Stomach smooth muscle (tissue), 2 donors: ENCODE measurements around the gene SYP.

Experiments
- H3K27ac ChIP-seq: one replicate; pipeline ENCODE4 v1.7.0; 2013; ENCODE audit warnings: mild to moderate bottlenecking, low read length, inconsistent platforms
- H3K27me3 ChIP-seq, 2 donors: one replicate each; pipeline ENCODE4 v1.7.0; 2013; ENCODE audit warnings: low read length in 2 of 2; ENCODE audit not compliant: insufficient read depth in 2 of 2, control insufficient read depth in 1 of 2
- H3K36me3 ChIP-seq, 2 donors: one replicate each; pipeline ENCODE4 v1.7.0; 2013; ENCODE audit warnings: low read length in 2 of 2; ENCODE audit not compliant: control insufficient read depth in 2 of 2, insufficient read depth in 2 of 2
- H3K4me1 ChIP-seq: one replicate; pipeline ENCODE4 v1.7.0; 2013; ENCODE audit warnings: low read length; ENCODE audit not compliant: control insufficient read depth, insufficient read depth
- H3K4me3 ChIP-seq, 2 donors: one replicate each; pipeline ENCODE4 v1.7.0; 2013; ENCODE audit warnings: low read length in 2 of 2
- H3K9ac ChIP-seq, 2 donors: one replicate each; pipeline ENCODE4 v1.7.0; 2013; ENCODE audit warnings: low read length in 2 of 2, mild to moderate bottlenecking in 1 of 2
- H3K9me3 ChIP-seq, 2 donors: one replicate each; pipeline ENCODE4 v1.7.0; 2013; ENCODE audit warnings: low read length in 2 of 2; ENCODE audit not compliant: control insufficient read depth in 2 of 2
- donor health status: healthy.
- donor health status: Pancreatic carcinoma.

Gene SYP

GRCh38 chrX:49205443-49205842, 5.5 kb upstream of the SYP start:
- Histone ChIP-seq H3K27me3 (peaks cover under 1 to 10% of the 10 kb centered on the region in 2 donors), H3K9me3 (no peaks in the 10 kb centered on the region), H3K9ac (no peak overlapping the region), H3K36me3 (no peaks in the 10 kb centered on the region), H3K27ac (no peak overlapping the region), H3K4me3 (no peak overlapping the region), H3K4me1 (peaks cover under 1% of the 10 kb centered on the region)

DNA sequence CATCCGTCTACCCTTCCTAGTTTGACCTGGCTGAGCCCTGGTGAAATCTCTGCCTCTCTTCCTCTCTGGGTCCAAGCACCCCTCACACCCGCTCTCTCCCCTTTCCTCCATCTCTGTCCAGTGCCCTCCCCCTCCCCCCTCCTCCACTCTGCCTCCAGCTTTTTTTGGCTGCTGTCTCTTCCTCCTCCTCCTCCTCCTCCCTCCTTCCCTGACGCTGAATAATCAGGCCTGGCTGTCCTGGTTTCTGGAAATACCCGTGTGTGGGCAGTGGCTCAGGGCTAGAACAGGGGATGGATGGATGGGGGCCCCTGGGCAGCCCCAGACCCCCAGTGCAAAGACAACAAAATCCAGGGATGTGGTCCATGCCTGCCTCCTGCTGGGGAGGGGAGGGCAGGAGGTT, 4.7 kb upstream of the SYP start:
- Histone ChIP-seq H3K4me1 (peaks cover 4% of the 10 kb centered on the region), H3K9ac (no peak overlapping the region), H3K9me3 (no peaks in the 10 kb centered on the region), H3K4me3 (no peak overlapping the region), H3K27ac (no peak overlapping the region), H3K27me3 (peaks cover 0 to 8% of the 10 kb centered on the region in 2 donors), H3K36me3 (no peaks in the 10 kb centered on the region)

GRCh38 chrX:49204017-49204416, 4.0 kb upstream of the SYP start:
- Histone ChIP-seq H3K9me3 (no peaks in the 10 kb centered on the region), H3K4me3 (no peak overlapping the region), H3K36me3 (no peaks in the 10 kb centered on the region), H3K27me3 (peaks cover 0 to 8% of the 10 kb centered on the region in 2 donors), H3K27ac (no peak overlapping the region), H3K4me1 (peaks cover 4% of the 10 kb centered on the region), H3K9ac (no peak overlapping the region)

DNA sequence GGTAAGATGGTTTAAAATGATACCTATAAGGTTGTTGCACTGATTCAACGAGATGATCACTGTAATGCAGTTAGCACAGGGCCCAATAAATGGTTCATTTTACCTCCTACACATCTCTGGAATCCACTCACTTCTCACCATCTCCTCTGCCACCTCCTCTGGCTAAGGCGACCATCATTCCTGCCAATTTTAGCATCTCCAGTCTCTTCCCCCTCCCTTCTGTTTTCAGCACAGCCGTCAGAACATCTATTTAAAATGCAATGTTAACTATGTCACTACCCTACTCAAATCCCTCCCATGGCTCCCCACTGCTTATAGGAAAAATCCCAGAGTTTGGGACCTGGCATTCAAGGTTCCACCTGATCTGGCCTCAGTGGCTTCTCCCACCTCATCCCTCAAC, 3.5 kb upstream of the SYP start:
- Histone ChIP-seq H3K9me3 (no peaks in the 10 kb centered on the region), H3K27me3 (peaks cover 0 to 8% of the 10 kb centered on the region in 2 donors), H3K9ac (no peak overlapping the region), H3K4me1 (peaks cover 4% of the 10 kb centered on the region), H3K36me3 (no peaks in the 10 kb centered on the region), H3K27ac (no peak overlapping the region), H3K4me3 (no peak overlapping the region)

DNA sequence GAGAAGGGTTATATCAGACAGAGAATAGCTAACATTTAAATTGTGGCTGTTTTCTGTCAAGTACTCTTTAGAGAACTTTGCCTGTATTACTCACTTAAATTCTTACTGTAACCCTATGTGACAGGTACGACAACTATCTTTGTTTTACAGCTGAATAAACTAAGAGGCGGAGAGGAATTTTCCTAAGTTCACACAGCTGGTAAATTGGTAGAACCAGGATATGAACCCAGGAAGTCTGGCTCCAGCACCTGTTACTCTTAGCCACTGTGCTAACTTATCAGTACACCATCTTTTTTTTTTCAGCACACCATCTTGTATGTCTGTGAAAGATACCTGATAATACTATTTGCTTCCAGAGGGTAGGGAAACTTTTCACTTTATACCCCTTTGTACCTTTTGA, 2.0 kb upstream of the SYP start:
- H3K4me1 ChIP-seq: peaks cover 4% of the 10 kb centered on the region
- H3K27me3 ChIP-seq: peaks cover 0 to 10% of the 10 kb centered on the region in 2 donors
- no peaks in the 10 kb centered on the region for H3K9me3 ChIP-seq
- no peak overlapping the region for H3K27ac ChIP-seq
- no peak overlapping the region for H3K9ac ChIP-seq
- H3K4me3 ChIP-seq: no peak overlapping the region
- no peaks in the 10 kb centered on the region for H3K36me3 ChIP-seq

DNA sequence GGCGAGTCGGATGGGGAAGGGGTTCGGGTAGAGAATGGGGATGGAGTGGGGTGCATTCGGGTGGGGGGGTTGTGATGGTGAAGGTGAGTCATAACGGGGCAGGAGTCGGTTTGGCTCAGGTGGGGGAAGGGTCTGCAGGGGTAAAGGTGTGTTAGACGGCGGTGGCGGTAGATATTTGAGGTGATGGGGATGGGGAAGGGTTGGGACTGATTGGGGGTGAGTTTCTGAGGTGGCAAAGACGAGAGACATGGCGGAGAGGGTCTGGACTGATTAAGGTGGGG, 738 bp downstream of the SYP start:
- H3K4me3 ChIP-seq: no peak overlapping the region
- no peaks in the 10 kb centered on the region for H3K9me3 ChIP-seq
- H3K4me1 ChIP-seq: peaks cover 4% of the 10 kb centered on the region
- H3K36me3 ChIP-seq: no peaks in the 10 kb centered on the region
- H3K9ac ChIP-seq: no peak overlapping the region
- peaks cover 0 to 3% of the 10 kb centered on the region in 2 donors for H3K27me3 ChIP-seq
- H3K27ac ChIP-seq: no peak overlapping the region

DNA sequence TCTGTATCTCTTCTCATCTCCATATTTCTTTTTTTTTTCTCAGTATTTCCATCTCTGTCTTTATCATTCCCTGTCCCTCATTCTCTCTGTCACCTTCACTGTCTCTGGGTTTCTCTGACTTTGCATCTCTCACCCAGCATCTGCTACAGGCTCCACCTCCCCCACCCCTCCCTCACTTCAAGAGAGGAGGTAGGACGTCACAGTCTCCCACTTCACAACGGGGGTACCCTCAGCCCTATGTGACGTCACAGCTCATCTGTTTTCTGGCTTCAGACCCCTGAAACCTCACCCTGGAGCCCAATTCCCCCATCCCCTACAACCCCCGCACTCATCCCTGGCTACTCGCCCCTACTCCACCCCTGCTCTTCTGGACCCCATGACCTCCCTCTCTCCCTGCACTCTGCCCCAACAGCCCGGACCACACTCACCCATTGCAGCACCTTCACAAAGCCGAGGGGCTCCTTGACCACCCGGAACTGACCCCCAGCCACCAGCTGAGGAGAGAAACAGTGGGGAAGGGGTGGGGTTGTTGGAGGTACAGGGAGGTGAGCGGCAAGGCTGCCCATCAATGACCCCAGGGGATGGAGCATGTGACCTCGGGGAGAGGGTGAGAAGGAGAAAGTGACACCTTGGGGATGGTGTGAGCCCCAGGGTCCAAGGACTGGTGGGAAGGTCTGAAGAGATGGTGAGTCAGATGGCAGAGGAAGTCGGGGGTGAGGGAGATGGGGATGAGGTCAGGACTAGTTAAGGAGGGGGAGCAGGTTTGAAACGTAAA, 1.3 kb downstream of the SYP start:
- H3K4me3 ChIP-seq: no peak overlapping the region
- H3K4me1 ChIP-seq: peaks cover 4% of the 10 kb centered on the region
- H3K9me3 ChIP-seq: no peaks in the 10 kb centered on the region
- peaks cover 0 to 5% of the 10 kb centered on the region in 2 donors for H3K27me3 ChIP-seq
- H3K36me3 ChIP-seq: no peaks in the 10 kb centered on the region
- H3K9ac ChIP-seq: no peak overlapping the region
- no peak overlapping the region for H3K27ac ChIP-seq

DNA sequence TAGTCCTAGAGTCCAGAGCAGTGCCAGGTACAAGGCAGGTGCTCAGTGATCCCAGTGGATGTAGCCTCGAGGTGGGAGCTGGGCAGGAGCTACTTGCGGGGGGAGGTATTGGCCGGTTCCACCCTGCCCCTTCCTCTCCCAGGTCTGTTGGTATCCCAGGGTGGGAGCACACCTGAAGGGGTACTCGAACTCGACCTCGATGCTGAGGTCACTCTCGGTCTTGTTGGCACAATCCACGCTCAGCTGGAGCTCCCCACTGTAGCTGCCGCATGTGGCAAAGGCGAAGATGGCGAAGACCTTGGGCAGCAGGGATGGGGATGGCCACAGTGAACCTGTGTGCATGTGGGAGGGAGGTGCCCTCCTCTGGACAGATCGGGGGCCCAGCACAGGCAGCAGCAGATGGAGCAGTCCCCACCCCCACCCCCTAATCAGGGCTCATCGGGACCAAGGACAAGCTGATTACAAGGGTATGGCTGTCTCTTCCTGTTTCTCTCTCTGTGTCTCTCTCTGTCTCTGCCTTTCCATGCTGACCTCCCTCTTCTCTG, 2.4 kb downstream of the SYP start:
- peaks cover 4% of the 10 kb centered on the region for H3K4me1 ChIP-seq
- H3K36me3 ChIP-seq: no peaks in the 10 kb centered on the region
- H3K4me3 ChIP-seq: no peak overlapping the region
- H3K9ac ChIP-seq: no peak overlapping the region
- H3K27ac ChIP-seq: no peak overlapping the region
- peaks cover 0 to 7% of the 10 kb centered on the region in 2 donors for H3K27me3 ChIP-seq
- H3K9me3 ChIP-seq: peaks cover 0 to 3% of the 10 kb centered on the region in 2 donors

GRCh38 chrX:49193542-49193964, 6.4 kb downstream of the SYP start:
- Histone ChIP-seq H3K27ac (no peak overlapping the region), H3K4me3 (no peak overlapping the region), H3K36me3 (no peaks in the 10 kb centered on the region), H3K9me3 (peaks cover 0 to 4% of the 10 kb centered on the region in 2 donors), H3K4me1 (no peaks in the 10 kb centered on the region), H3K27me3 (peaks cover 0 to 7% of the 10 kb centered on the region in 2 donors), H3K9ac (no peak overlapping the region)

GRCh38 chrX:49192722-49193328, 7.2 kb downstream of the SYP start:
- H3K4me1 ChIP-seq: no peaks in the 10 kb centered on the region
- peaks cover 0 to 4% of the 10 kb centered on the region in 2 donors for H3K9me3 ChIP-seq
- no peak overlapping the region for H3K9ac ChIP-seq
- peaks cover 0 to 7% of the 10 kb centered on the region in 2 donors for H3K27me3 ChIP-seq
- H3K36me3 ChIP-seq: no peaks in the 10 kb centered on the region
- H3K4me3 ChIP-seq: no peak overlapping the region
- no peak overlapping the region for H3K27ac ChIP-seq

DNA sequence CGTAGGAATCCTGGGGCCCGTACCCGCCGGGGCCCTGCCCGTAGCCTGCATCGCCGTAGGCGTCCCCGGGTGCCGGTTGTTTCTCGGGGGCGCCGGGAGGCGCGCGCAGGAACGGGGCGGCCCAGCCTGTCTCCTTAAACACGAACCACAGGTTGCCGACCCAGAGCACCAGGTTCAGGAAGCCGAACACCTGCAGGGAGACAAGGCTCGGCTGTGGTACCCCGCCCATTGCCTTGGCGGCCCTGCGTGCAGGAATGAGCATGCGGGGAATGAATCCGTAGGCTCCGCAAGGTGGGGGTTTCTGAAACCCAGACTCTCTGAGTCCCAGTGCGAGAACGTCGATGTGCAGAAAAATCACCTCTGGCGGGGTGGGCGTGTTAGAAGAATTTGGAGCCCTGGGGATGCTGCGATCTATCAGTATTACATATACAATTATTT, 8.4 kb downstream of the SYP start:
- Histone ChIP-seq H3K9me3 (peaks cover 0 to 4% of the 10 kb centered on the region in 2 donors), H3K9ac (peak overlapping the region; percentile 57 to 74)

More for the DNA sequence above, 8.4 kb downstream of the SYP start:
- H3K4me3 ChIP-seq: peak overlapping the region; percentile 79
- H3K27ac ChIP-seq: peak overlapping the region; percentile 79
- no peaks in the 10 kb centered on the region for H3K4me1 ChIP-seq
- H3K36me3 ChIP-seq: no peaks in the 10 kb centered on the region
- peaks cover 0 to 6% of the 10 kb centered on the region in 2 donors for H3K27me3 ChIP-seq
